NCI-H1092 treated with DMSO at 0.1 percent for 48 hours (cell line): ENCODE measurements around the gene TRPM1.
A peak's percentile ranks its signal among the peaks of the same experiment; 100 is the strongest.

ENCODE experiments used
- DNase-seq: peaks from one replicate; lab custom pipeline; 2025; lab: John Stamatoyannopoulos, UW

TRPM1 gene

GRCh38 chr15:31016446-31016915 lies 85.0 kb downstream of the TRPM1 start:
- DNase-seq: no peak

GRCh38 chr15:31014608-31014925 lies 87.0 kb downstream of the TRPM1 start:
- DNase-seq: no peak

GRCh38 chr15:31013863-31014607 lies 87.5 kb downstream of the TRPM1 start:
- DNase-seq: no peak

- no peak for DNase-seq
Observed at GRCh38 chr15:31012455-31012854, 89.1 kb downstream of the TRPM1 start.

GRCh38 chr15:31010036-31010435 lies 91.5 kb downstream of the TRPM1 start:
- DNase-seq: no peak

GRCh38 chr15:31005660-31006059 lies 95.9 kb downstream of the TRPM1 start:
- no peak for DNase-seq

- no peak for DNase-seq
Observed at GRCh38 chr15:31004220-31004733, 97.2 kb downstream of the TRPM1 start.

GRCh38 chr15:31001702-31002101 lies 99.8 kb downstream of the TRPM1 start:
- DNase-seq: no peak

- no peak for DNase-seq
Observed at GRCh38 chr15:30999729-31000128, 101.8 kb downstream of the TRPM1 start.

- no peak for DNase-seq
Observed at GRCh38 chr15:30997270-30997669, 104.3 kb downstream of the TRPM1 start.

GRCh38 chr15:30992249-30992864 lies 109.2 kb downstream of the TRPM1 start:
- DNase-seq: no peak

- peak; percentile 47 for DNase-seq
Observed at GRCh38 chr15:30991255-30992235, 110.0 kb downstream of the TRPM1 start, which contains the start of gene MTMR10. Gene MTMR10 (minus strand): TSS chr15:30991628. CDS start chr15:30991506, 122 bp downstream.

GRCh38 chr15:30990446-30991254 lies 110.9 kb downstream of the TRPM1 start:
- no peak for DNase-seq

- DNase-seq: no peak
Observed at GRCh38 chr15:30990036-30990435, 111.5 kb downstream of the TRPM1 start.

- no peak for DNase-seq
Observed at GRCh38 chr15:30985081-30985531, 116.4 kb downstream of the TRPM1 start.

GRCh38 chr15:30984542-30984941 lies 117.0 kb downstream of the TRPM1 start:
- no peak for DNase-seq

- DNase-seq: no peak
Observed at GRCh38 chr15:30984118-30984517, 117.4 kb downstream of the TRPM1 start.

GRCh38 chr15:30979457-30979856 lies 122.1 kb downstream of the TRPM1 start:
- DNase-seq: no peak

- no peak for DNase-seq
Observed at GRCh38 chr15:30978328-30978727, 123.2 kb downstream of the TRPM1 start.

GRCh38 chr15:30974112-30974511 lies 127.4 kb downstream of the TRPM1 start:
- DNase-seq: no peak

GRCh38 chr15:30973379-30973778 lies 128.1 kb downstream of the TRPM1 start:
- no peak for DNase-seq
